ENCODE measurements around the gene MTURN.

MTURN gene

GRCh38 chr7:30188811-30189210 is 54.0 kb downstream of the MTURN start:
- Mint-ChIP-seq H3K27ac (no peak overlapping the region), H3K9me3 (peaks cover 29% of the 10 kb centered on the region), H3K36me3 (ENCODE audit: low read depth) (peaks cover 13% of the 10 kb centered on the region), H3K4me3 (no peak overlapping the region), H3K4me1 (no peaks in the 10 kb centered on the region), H3K27me3 (ENCODE audit: low read depth) (no peaks in the 10 kb centered on the region)
- no peak for TF ChIP-seq CTCF (IDR thresholded peaks at IDR 0.05; ENCODE audit: unreplicated experiment in 3 of 3)

- H3K27me3 Mint-ChIP-seq (ENCODE audit: low read depth), result peaks cover 4% of the 10 kb centered on the region
- H3K27ac Mint-ChIP-seq, result no peak overlapping the region
- no peak overlapping the region for H3K4me3 Mint-ChIP-seq
- H3K36me3 Mint-ChIP-seq (ENCODE audit: low read depth), result peaks cover 30% of the 10 kb centered on the region
- H3K9me3 Mint-ChIP-seq, result peaks cover 47% of the 10 kb centered on the region
- no peak for TF ChIP-seq CTCF (IDR thresholded peaks at IDR 0.05; ENCODE audit: unreplicated experiment in 3 of 3)
- no peaks in the 10 kb centered on the region for H3K4me1 Mint-ChIP-seq
These were observed 57.0 kb downstream of the MTURN start for GRCh38 chr7:30191809-30192208.

- H3K27me3 Mint-ChIP-seq (ENCODE audit: low read depth), result peaks cover 4% of the 10 kb centered on the region
- peaks cover 41% of the 10 kb centered on the region for H3K9me3 Mint-ChIP-seq
- TF ChIP-seq CTCF (IDR thresholded peaks at IDR 0.05; ENCODE audit: unreplicated experiment in 3 of 3), result no peak
- peaks cover 24% of the 10 kb centered on the region for H3K36me3 Mint-ChIP-seq (ENCODE audit: low read depth)
- no peaks in the 10 kb centered on the region for H3K4me1 Mint-ChIP-seq
- H3K27ac Mint-ChIP-seq, result no peak overlapping the region
- no peak overlapping the region for H3K4me3 Mint-ChIP-seq
These were observed 58.7 kb downstream of the MTURN start for GRCh38 chr7:30193336-30193943.

GRCh38 chr7:30196408-30196807 is 61.6 kb downstream of the MTURN start:
- H3K27ac Mint-ChIP-seq, result no peak overlapping the region
- peaks cover 40% of the 10 kb centered on the region for H3K9me3 Mint-ChIP-seq
- peaks cover 4% of the 10 kb centered on the region for H3K27me3 Mint-ChIP-seq (ENCODE audit: low read depth)
- peaks cover 17% of the 10 kb centered on the region for H3K36me3 Mint-ChIP-seq (ENCODE audit: low read depth)
- H3K4me3 Mint-ChIP-seq, result no peak overlapping the region
- H3K4me1 Mint-ChIP-seq, result peaks cover under 1% of the 10 kb centered on the region
- TF ChIP-seq CTCF (IDR thresholded peaks at IDR 0.05; ENCODE audit: unreplicated experiment in 3 of 3), result no peak

GRCh38 chr7:30197438-30197837 is 62.7 kb downstream of the MTURN start:
- Mint-ChIP-seq H3K27me3 (ENCODE audit: low read depth) (peaks cover 4% of the 10 kb centered on the region), H3K4me1 (peaks cover 6% of the 10 kb centered on the region), H3K4me3 (no peak overlapping the region), H3K36me3 (ENCODE audit: low read depth) (peaks cover 17% of the 10 kb centered on the region), H3K27ac (no peak overlapping the region), H3K9me3 (peaks cover 33% of the 10 kb centered on the region)
- no peak for TF ChIP-seq CTCF (IDR thresholded peaks at IDR 0.05; ENCODE audit: unreplicated experiment in 3 of 3)

GRCh38 chr7:30199271-30199670 is 64.5 kb downstream of the MTURN start:
- Mint-ChIP-seq H3K4me1 (peaks cover 8% of the 10 kb centered on the region), H3K4me3 (no peak overlapping the region), H3K36me3 (ENCODE audit: low read depth) (peaks cover 12% of the 10 kb centered on the region), H3K9me3 (peaks cover 27% of the 10 kb centered on the region), H3K27me3 (ENCODE audit: low read depth) (peaks cover 1% of the 10 kb centered on the region), H3K27ac (no peak overlapping the region)
- no peak for TF ChIP-seq CTCF (IDR thresholded peaks at IDR 0.05; ENCODE audit: unreplicated experiment in 3 of 3)

All from nephron (organoid).